Calu3 (cell line): Measurements from ENCODE around the gene KLF9. TPM values are rescaled to one million over a fixed set of nuclear protein-coding genes. Genes with fewer than 3 reads are reported as not detected.

Experiments used
- BruUV-seq: library from RNA; stranded (reverse); fragments of 400-500 nt; replicated peaks from 2 replicates; lab custom pipeline; 2021; lab: Mats Ljungman, UMichigan
- CTCF ChIA-PET: fragments of 300-600 bp; sonication (Branson Sonifier 250); formaldehyde crosslinking; loops from one replicate; lab custom pipeline; 2022; ENCODE audit warnings: antibody characterized with exemption; lab: Charles Lee
- DNase-seq: peaks from one replicate; pipeline ENCODE4 v3.0.0; 2022
- H3K27ac Mint-ChIP-seq: one replicate; pipeline ENCODE4 v1.8.0; 2022; ENCODE audit warnings: mixed read lengths; ENCODE audit not compliant: unreplicated experiment
- H3K27me3 Mint-ChIP-seq: one replicate; pipeline ENCODE4 v1.8.0; 2022; ENCODE audit warnings: mixed read lengths; ENCODE audit not compliant: unreplicated experiment
- H3K36me3 Mint-ChIP-seq: one replicate; pipeline ENCODE4 v1.8.0; 2022; ENCODE audit warnings: mild to moderate bottlenecking, moderate library complexity, mixed read lengths; ENCODE audit not compliant: insufficient read depth, unreplicated experiment
- H3K4me1 Mint-ChIP-seq: one replicate; pipeline ENCODE4 v1.8.0; 2022; ENCODE audit warnings: mild to moderate bottlenecking, low read depth, mixed read lengths; ENCODE audit not compliant: unreplicated experiment
- H3K4me3 Mint-ChIP-seq: one replicate; pipeline ENCODE4 v1.8.0; 2022; ENCODE audit warnings: mild to moderate bottlenecking, low read depth, moderate library complexity, mixed read lengths; ENCODE audit not compliant: unreplicated experiment
- H3K9me3 Mint-ChIP-seq: one replicate; pipeline ENCODE4 v1.8.0; 2022; ENCODE audit warnings: low read depth, mixed read lengths; ENCODE audit not compliant: unreplicated experiment
- intact Hi-C: fragments of 100-400 bp; cut with micrococcal nuclease; formaldehyde crosslinking; loops from one replicate; pipeline ENCODE4 v1.10.0; 2022; ENCODE audit not compliant: unreplicated experiment
- total RNA-seq: library from RNA; stranded (reverse); gene quantifications from 2 replicates; pipeline ENCODE4 v1.2.3, GENCODE V29; 2022
- TF ChIP-seq, protein P1 (sequence below): fragments of 200-600 bp; IDR thresholded peaks from one replicate; pipeline ENCODE4 v1.8.0; 2022; ENCODE audit warnings: antibody characterized with exemption; ENCODE audit not compliant: unreplicated experiment

Gene KLF9
- total RNA-seq, 1 experiment from 2014 or later = 0.87 TPM

- Mint-ChIP-seq H3K4me3 (no peak overlapping the region), H3K4me1 (peaks cover 17% of the 10 kb centered on the region)
These were observed 7.4 kb downstream of the KLF9 start for GRCh38 chr9:70407081-70407503.

DNA sequence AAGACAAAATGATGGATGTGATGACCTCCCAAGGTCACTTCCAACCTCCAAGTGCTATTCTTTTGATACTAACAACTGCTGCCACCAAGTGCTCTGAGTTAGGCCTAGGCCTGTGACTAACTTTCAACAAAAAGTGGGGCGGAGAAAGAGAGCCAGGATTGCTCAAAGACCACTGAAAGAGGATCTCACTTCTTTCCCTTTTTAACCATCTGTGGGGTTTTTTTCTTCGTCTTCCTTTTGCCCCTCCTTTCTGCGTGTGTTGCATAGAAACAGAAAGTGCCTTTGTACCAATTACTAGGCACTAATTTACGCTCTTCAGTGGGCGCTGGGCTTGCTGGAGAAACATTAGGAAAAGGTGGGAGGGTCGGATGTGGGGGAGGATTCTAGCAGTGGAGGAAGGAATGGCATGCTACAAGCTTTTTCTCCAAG lies 8.0 kb downstream of the KLF9 start:
- intact Hi-C loops = no loop called here
- Mint-ChIP-seq H3K27ac (no peak overlapping the region), H3K36me3 (no peaks in the 10 kb centered on the region), H3K27me3 (no peaks in the 10 kb centered on the region), H3K9me3 (no peaks in the 10 kb centered on the region), H3K4me1 (peaks cover 11% of the 10 kb centered on the region), H3K4me3 (no peak overlapping the region)
- no peak for DNase-seq
- BruUV-seq = no TSS peak
- TF ChIP-seq, protein P1, sequence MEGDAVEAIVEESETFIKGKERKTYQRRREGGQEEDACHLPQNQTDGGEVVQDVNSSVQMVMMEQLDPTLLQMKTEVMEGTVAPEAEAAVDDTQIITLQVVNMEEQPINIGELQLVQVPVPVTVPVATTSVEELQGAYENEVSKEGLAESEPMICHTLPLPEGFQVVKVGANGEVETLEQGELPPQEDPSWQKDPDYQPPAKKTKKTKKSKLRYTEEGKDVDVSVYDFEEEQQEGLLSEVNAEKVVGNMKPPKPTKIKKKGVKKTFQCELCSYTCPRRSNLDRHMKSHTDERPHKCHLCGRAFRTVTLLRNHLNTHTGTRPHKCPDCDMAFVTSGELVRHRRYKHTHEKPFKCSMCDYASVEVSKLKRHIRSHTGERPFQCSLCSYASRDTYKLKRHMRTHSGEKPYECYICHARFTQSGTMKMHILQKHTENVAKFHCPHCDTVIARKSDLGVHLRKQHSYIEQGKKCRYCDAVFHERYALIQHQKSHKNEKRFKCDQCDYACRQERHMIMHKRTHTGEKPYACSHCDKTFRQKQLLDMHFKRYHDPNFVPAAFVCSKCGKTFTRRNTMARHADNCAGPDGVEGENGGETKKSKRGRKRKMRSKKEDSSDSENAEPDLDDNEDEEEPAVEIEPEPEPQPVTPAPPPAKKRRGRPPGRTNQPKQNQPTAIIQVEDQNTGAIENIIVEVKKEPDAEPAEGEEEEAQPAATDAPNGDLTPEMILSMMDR = no peak
- CTCF ChIA-PET = no interaction called here

More at GRCh38 chr9:70407081-70407503, 7.4 kb downstream of the KLF9 start:
- TF ChIP-seq, protein P1 = no peak
- H3K27me3 Mint-ChIP-seq = no peaks in the 10 kb centered on the region
- intact Hi-C loops = no loop called here
- H3K36me3 Mint-ChIP-seq = peaks cover under 1% of the 10 kb centered on the region
- no peak for DNase-seq
- H3K9me3 Mint-ChIP-seq = no peaks in the 10 kb centered on the region
- CTCF ChIA-PET = no interaction called here
- H3K27ac Mint-ChIP-seq = no peak overlapping the region
- BruUV-seq = no TSS peak

- TF ChIP-seq, protein P1 = no peak
- no peaks in the 10 kb centered on the region for H3K27me3 Mint-ChIP-seq
- intact Hi-C loops = no loop called here
- CTCF ChIA-PET = no interaction called here
- H3K9me3 Mint-ChIP-seq = no peaks in the 10 kb centered on the region
- H3K27ac Mint-ChIP-seq = no peak overlapping the region
- no peak for DNase-seq
- peaks cover 8% of the 10 kb centered on the region for H3K4me1 Mint-ChIP-seq
- H3K36me3 Mint-ChIP-seq = no peaks in the 10 kb centered on the region
- no peak overlapping the region for H3K4me3 Mint-ChIP-seq
- no TSS peak for BruUV-seq
These were observed 8.5 kb downstream of the KLF9 start for GRCh38 chr9:70405808-70406433.

DNA sequence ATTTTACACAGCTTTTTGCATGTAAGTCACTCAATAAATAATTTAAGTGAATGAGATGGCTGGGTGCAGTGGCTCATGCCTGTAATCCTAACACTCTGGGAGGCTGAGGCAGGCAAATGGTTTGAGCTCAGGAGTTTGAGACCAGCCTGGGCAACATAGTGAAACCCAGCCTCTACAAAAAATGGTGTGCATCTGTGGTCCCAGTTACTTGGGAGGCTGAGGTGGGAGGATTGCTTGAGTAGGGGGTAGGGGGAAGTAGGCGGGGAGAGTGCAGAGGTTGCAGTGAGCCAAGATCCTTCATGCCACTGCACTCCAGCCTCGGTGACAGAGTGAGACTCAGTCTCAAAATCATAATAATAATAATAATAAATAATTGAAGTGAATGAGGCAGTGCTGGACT lies 10.2 kb downstream of the KLF9 start:
- TF ChIP-seq, protein P1 = no peak
- H3K27me3 Mint-ChIP-seq = no peaks in the 10 kb centered on the region
- H3K27ac Mint-ChIP-seq = no peak overlapping the region
- intact Hi-C loops = no loop called here
- CTCF ChIA-PET = no interaction called here
- H3K36me3 Mint-ChIP-seq = no peaks in the 10 kb centered on the region
- no peak for DNase-seq
- BruUV-seq = no TSS peak
- H3K4me3 Mint-ChIP-seq = no peak overlapping the region
- H3K9me3 Mint-ChIP-seq = no peaks in the 10 kb centered on the region
- no peaks in the 10 kb centered on the region for H3K4me1 Mint-ChIP-seq
